ENCODE results near the gene TECPR2.

The TECPR2 gene

GRCh38 chr14:102418169-102418852 is 55.6 kb downstream of the TECPR2 start:
- no peaks in the 10 kb centered on the region for H3K9me3 Mint-ChIP-seq
- H3K27me3 Mint-ChIP-seq = no peaks in the 10 kb centered on the region
- peaks cover 11% of the 10 kb centered on the region for H3K36me3 Mint-ChIP-seq
- H3K4me3 Mint-ChIP-seq = no peak overlapping the region
- ATAC-seq (ENCODE audit: low read depth) = no peak
- H3K4me1 Mint-ChIP-seq = no peaks in the 10 kb centered on the region
- H3K27ac Mint-ChIP-seq = no peak overlapping the region
- DNase-seq (ENCODE audit: low spot score in 2 of 2) = no peak

GRCh38 chr14:102418853-102419240 is 56.1 kb downstream of the TECPR2 start:
- H3K9me3 Mint-ChIP-seq = no peaks in the 10 kb centered on the region
- no peak overlapping the region for H3K4me3 Mint-ChIP-seq
- peaks cover 13% of the 10 kb centered on the region for H3K36me3 Mint-ChIP-seq
- DNase-seq (ENCODE audit: low spot score in 2 of 2) = no peak
- H3K27ac Mint-ChIP-seq = no peak overlapping the region
- ATAC-seq (ENCODE audit: low read depth) = no peak
- no peaks in the 10 kb centered on the region for H3K27me3 Mint-ChIP-seq
- no peaks in the 10 kb centered on the region for H3K4me1 Mint-ChIP-seq

DNA sequence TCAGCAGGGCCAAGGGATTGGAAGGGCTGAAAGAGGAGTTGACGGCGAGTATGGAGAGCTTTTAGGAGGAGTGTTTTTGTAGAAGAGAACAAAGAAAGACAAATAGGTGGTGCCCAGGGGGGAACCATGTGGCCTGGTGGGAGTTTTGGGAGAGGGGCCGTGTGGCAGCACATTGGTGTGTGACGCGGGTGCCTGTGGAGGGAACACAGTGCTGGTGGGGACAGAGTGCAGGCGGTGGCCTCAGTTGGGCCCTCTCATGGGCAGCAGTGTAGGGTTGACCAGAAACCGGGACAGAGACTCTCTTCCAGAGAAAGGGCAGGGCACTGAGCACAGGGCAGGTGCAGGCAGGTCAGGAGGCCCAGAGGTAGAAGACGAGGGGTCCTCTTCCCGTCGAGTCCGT is 56.5 kb downstream of the TECPR2 start:
- Mint-ChIP-seq H3K4me3 (no peak overlapping the region), H3K9me3 (no peaks in the 10 kb centered on the region), H3K4me1 (no peaks in the 10 kb centered on the region), H3K36me3 (peaks cover 13% of the 10 kb centered on the region), H3K27me3 (no peaks in the 10 kb centered on the region), H3K27ac (no peak overlapping the region)
- ATAC-seq (ENCODE audit: low read depth) (no peak), DNase-seq (ENCODE audit: low spot score in 2 of 2) (no peak)

DNA sequence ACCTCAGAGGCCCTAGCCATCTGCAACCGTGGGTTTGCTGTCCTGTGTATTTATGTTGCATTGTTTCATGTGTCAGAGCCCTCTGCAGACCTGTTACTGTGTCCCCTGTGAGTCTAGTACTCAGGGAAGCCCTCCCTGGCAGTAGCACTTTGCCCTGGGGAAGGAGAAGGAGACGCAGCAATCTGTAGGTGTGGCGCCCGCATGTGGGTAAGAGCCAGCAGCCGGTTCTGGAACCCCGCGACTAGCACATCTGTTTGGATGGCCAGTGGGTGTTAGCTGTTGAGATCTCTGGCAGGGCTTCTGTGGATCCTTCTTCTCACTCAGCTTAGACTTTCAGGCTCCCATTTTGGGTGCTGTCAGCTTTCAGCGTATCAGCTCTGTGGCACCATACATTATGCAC is 57.0 kb downstream of the TECPR2 start:
- Mint-ChIP-seq H3K4me1 (no peaks in the 10 kb centered on the region), H3K4me3 (no peak overlapping the region), H3K36me3 (peaks cover 15% of the 10 kb centered on the region), H3K27me3 (no peaks in the 10 kb centered on the region), H3K9me3 (no peaks in the 10 kb centered on the region), H3K27ac (no peak overlapping the region)
- DNase-seq (ENCODE audit: low spot score in 2 of 2) (no peak), ATAC-seq (ENCODE audit: low read depth) (no peak)

- Mint-ChIP-seq H3K4me3 (no peak overlapping the region), H3K27me3 (no peaks in the 10 kb centered on the region), H3K9me3 (no peaks in the 10 kb centered on the region), H3K36me3 (peaks cover 13% of the 10 kb centered on the region), H3K4me1 (no peaks in the 10 kb centered on the region), H3K27ac (no peak overlapping the region)
- no peak for ATAC-seq (ENCODE audit: low read depth)
- no peak for DNase-seq (ENCODE audit: low spot score in 2 of 2)
Measured at GRCh38 chr14:102421411-102422057, 58.8 kb downstream of the TECPR2 start.

DNA sequence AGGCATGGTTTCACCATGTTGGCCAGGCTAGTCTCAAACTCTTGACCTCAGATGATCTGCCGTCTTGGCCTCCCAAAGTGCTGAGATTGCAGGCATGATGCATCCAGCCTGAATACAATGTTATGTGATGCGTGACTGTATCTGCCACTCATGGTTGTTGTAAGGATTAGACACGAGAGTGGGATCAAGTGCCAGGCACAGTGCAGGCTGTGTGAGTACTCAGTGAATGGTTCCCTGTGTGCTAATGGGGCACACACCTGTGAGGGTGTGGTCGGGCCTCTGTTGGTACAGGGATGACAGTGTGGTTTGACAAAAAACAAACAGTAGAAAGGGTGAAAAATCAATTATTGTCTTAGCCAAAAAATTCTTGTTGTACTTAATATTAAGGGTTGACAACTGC is 61.8 kb downstream of the TECPR2 start:
- H3K4me1 Mint-ChIP-seq = no peaks in the 10 kb centered on the region

DNA sequence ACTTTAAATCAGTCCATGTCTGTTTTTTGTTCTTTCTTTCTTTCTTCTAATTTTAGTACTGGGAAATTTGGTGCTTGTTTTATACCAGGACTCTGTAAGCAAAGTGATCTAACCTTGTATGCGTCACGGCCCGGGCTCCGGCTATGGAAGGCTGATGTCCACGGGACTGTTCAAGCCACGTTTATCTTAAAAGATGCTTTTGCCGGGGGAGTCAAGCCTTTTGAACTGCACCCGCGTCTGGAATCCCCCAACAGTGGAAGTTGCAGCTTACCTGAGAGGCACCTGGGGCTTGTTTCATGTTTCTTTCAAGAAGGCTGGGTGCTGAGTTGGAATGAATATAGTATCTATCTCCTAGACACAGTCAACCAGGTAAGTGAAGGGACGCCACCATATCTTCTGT is 62.2 kb downstream of the TECPR2 start:
- DNase-seq (ENCODE audit: low spot score in 2 of 2) = no peak
- Mint-ChIP-seq H3K27ac (no peak overlapping the region), H3K36me3 (peaks cover 12% of the 10 kb centered on the region), H3K9me3 (no peaks in the 10 kb centered on the region), H3K4me3 (no peak overlapping the region), H3K4me1 (no peaks in the 10 kb centered on the region), H3K27me3 (no peaks in the 10 kb centered on the region)
- no peak for ATAC-seq (ENCODE audit: low read depth)

More for the DNA sequence above, 61.8 kb downstream of the TECPR2 start:
- Mint-ChIP-seq H3K27ac (no peak overlapping the region), H3K4me3 (no peak overlapping the region), H3K36me3 (peaks cover 12% of the 10 kb centered on the region), H3K27me3 (no peaks in the 10 kb centered on the region), H3K9me3 (no peaks in the 10 kb centered on the region)
- no peak for ATAC-seq (ENCODE audit: low read depth)
- no peak for DNase-seq (ENCODE audit: low spot score in 2 of 2)

- H3K36me3 Mint-ChIP-seq = peaks cover 12% of the 10 kb centered on the region
- no peak overlapping the region for H3K4me3 Mint-ChIP-seq
- DNase-seq (ENCODE audit: low spot score in 2 of 2) = no peak
- no peaks in the 10 kb centered on the region for H3K9me3 Mint-ChIP-seq
- no peak for ATAC-seq (ENCODE audit: low read depth)
- no peaks in the 10 kb centered on the region for H3K27me3 Mint-ChIP-seq
- no peak overlapping the region for H3K27ac Mint-ChIP-seq
- H3K4me1 Mint-ChIP-seq = no peaks in the 10 kb centered on the region
Measured at GRCh38 chr14:102426796-102427195, 64.1 kb downstream of the TECPR2 start.

GRCh38 chr14:102427642-102428041 is 64.9 kb downstream of the TECPR2 start:
- no peak overlapping the region for H3K4me3 Mint-ChIP-seq
- H3K36me3 Mint-ChIP-seq = peaks cover 12% of the 10 kb centered on the region
- no peak for ATAC-seq (ENCODE audit: low read depth)
- no peaks in the 10 kb centered on the region for H3K27me3 Mint-ChIP-seq
- H3K9me3 Mint-ChIP-seq = no peaks in the 10 kb centered on the region
- no peak for DNase-seq (ENCODE audit: low spot score in 2 of 2)
- H3K4me1 Mint-ChIP-seq = no peaks in the 10 kb centered on the region
- H3K27ac Mint-ChIP-seq = no peak overlapping the region

DNA sequence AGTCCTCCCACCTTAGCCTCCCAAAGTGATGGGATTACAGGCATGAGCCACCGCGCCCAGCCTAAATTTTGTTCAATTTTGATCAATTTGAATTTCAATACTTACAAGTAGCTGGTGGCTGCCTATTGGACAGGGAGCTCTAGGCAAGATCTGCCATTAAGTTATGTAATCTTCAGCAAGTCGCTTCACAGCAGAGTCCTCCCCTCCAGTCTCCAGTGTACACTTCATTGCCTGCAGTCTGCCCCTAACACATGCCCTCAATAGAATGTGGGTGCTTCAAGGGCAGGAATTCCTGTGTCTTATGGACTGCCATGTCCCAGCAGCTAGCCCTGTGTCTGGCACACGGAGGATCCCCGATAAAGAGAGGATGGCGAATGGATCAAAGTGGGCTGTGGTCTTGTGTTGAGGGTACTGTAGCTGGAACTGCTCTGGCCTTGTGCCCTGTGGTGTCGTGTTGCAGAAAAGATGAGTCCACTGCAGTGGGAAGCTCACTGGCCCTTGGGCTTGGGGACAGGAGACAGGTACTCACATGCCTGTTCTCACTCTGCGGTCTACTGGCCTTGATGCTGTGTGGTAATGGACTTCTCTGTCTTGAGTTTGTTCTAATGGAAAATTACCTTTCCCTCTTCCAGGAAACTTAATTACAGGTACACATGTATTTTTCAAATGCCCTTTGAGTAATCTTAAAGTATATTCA is 67.6 kb downstream of the TECPR2 start:
- H3K4me1 Mint-ChIP-seq = no peaks in the 10 kb centered on the region
- H3K27ac Mint-ChIP-seq = no peak overlapping the region
- peaks cover 4% of the 10 kb centered on the region for H3K36me3 Mint-ChIP-seq
- no peak for DNase-seq (ENCODE audit: low spot score in 2 of 2)
- H3K4me3 Mint-ChIP-seq = no peak overlapping the region
- no peaks in the 10 kb centered on the region for H3K27me3 Mint-ChIP-seq
- ATAC-seq (ENCODE audit: low read depth) = no peak
- H3K9me3 Mint-ChIP-seq = no peaks in the 10 kb centered on the region

DNA sequence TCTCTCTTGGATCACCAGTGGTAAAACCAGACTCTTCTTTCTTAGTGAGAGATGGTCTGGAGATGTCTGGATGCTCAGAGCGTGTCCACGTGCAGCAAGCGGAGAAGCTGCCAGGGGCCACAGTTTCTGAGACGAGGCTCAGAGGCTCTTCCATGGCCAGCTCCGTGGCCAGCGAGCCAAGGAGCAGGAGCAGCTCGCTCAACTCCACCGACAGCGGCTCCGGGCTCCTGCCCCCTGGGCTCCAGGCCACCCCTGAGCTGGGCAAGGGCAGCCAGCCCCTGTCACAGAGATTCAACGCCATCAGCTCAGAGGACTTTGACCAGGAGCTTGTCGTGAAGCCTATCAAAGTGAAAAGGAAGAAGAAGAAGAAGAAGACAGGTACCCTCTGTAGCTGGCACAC is 69.0 kb downstream of the TECPR2 start:
- no peak overlapping the region for H3K27ac Mint-ChIP-seq
- no peak overlapping the region for H3K4me3 Mint-ChIP-seq
- peaks cover 4% of the 10 kb centered on the region for H3K36me3 Mint-ChIP-seq
- ATAC-seq (ENCODE audit: low read depth) = no peak
- H3K27me3 Mint-ChIP-seq = no peaks in the 10 kb centered on the region
- H3K4me1 Mint-ChIP-seq = no peaks in the 10 kb centered on the region
- H3K9me3 Mint-ChIP-seq = no peaks in the 10 kb centered on the region
- DNase-seq (ENCODE audit: low spot score in 2 of 2) = no peak

DNA sequence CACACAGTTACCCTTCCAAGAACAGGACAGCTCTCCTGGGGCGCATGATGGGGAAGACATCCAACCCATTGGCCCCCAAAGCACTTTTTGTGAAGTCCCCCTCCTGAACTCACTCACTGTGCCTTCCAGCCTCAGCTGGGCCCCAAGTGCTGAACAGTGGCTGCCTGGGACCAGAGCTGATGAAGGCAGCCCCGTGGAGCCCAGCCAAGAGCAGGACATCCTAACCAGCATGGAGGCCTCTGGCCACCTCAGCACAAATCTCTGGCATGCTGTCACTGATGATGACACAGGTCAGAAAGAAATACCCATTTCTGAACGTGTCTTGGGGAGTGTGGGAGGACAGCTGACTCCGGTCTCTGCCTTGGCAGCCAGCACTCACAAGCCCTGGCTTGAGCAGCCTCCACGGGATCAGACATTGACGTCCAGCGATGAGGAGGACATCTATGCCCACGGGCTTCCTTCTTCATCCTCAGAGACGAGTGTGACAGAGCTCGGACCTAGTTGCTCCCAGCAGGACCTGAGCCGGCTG is 72.0 kb downstream of the TECPR2 start:
- no peak overlapping the region for H3K4me3 Mint-ChIP-seq
- no peaks in the 10 kb centered on the region for H3K9me3 Mint-ChIP-seq
- ATAC-seq (ENCODE audit: low read depth) (no peak), DNase-seq (ENCODE audit: low spot score in 2 of 2) (no peak)
- peaks cover under 1% of the 10 kb centered on the region for H3K36me3 Mint-ChIP-seq
- H3K4me1 Mint-ChIP-seq = peaks cover 2% of the 10 kb centered on the region
- no peak overlapping the region for H3K27ac Mint-ChIP-seq
- no peaks in the 10 kb centered on the region for H3K27me3 Mint-ChIP-seq

- H3K9me3 Mint-ChIP-seq = no peaks in the 10 kb centered on the region
- H3K4me1 Mint-ChIP-seq = peaks cover 2% of the 10 kb centered on the region
- H3K27ac Mint-ChIP-seq = no peak overlapping the region
- peaks cover 6% of the 10 kb centered on the region for H3K36me3 Mint-ChIP-seq
- no peaks in the 10 kb centered on the region for H3K27me3 Mint-ChIP-seq
- ATAC-seq (ENCODE audit: low read depth) = peak; percentile 96
- DNase-seq (ENCODE audit: low spot score in 2 of 2) = peak; percentile 59 to 61
- peak overlapping the region; percentile 54 for H3K4me3 Mint-ChIP-seq
Measured at GRCh38 chr14:102437997-102438915, 75.5 kb downstream of the TECPR2 start.
